ENCODE data around the gene QRFPR.

Gene QRFPR

DNA sequence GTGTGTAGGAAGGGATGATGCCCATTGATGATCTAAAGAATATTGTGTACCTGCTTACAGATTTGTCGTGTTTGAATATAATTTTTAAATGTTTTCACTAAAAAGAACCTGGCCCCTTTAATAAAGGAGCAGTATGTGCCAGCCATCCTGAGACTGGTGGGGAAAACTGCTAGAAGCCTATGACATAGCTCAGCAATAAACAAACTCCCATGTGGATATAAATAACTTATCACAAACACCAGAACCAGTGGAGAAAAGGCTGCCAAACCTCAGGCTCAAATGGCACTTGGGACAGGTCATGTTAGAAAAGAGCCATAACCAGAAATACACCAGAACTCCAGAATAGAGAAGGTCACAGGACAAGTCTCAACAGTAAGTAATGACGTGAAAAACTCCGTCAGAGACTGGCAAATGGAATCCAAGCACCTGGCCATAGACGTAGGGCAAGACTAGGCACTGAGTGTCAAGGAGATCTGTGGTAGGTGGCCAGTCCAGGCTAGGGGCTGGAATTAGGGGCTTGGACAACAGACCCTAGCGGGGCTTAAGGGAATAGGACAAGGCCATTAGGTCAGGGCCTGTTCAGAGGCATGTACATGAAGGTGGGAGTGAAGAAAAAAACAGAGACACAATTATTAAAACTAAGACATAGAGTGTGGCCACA is 11.7 kb upstream of the QRFPR start:
- H3K14ac ChIP-seq (ENCODE audit: low read length): no peak overlapping the region
- H3K79me1 ChIP-seq (ENCODE audit: low read depth, low read length): no peaks in the 10 kb centered on the region
- H3K23ac ChIP-seq (ENCODE audit: low read depth, low read length, poor library complexity): no peak overlapping the region
- H3K9me3 ChIP-seq (replicated peaks in 1 of 2; ENCODE audit: control insufficient read depth in 2 of 2, insufficient read depth in 1 of 2, low read depth in 1 of 2, low read length in 2 of 2): no peaks in the 10 kb centered on the region
- no peak overlapping the region for H2AK5ac ChIP-seq (ENCODE audit: low read depth, low read length)
- H3K9ac ChIP-seq (ENCODE audit: low read depth, low read length, poor library complexity): no peak overlapping the region
- peak overlapping the region; percentile 53 for H2BK5ac ChIP-seq (ENCODE audit: low read length)
- no CpG with 5 or more reads among the region's 5 CpGs for WGBS, 2 donors (ENCODE audit: extremely low coverage in 2 of 2, insufficient read length in 2 of 2, insufficient replicate concordance in 1 of 2)
- no peaks in the 10 kb centered on the region for H3K36me3 ChIP-seq (replicated peaks in 1 of 2; ENCODE audit: control insufficient read depth in 2 of 2, insufficient read depth in 2 of 2, low read length in 2 of 2)
- H3K27ac ChIP-seq (replicated peaks; ENCODE audit: low read length): no peak overlapping the region
- H3K4me1 ChIP-seq (ENCODE audit: control insufficient read depth in 2 of 2, insufficient read depth in 1 of 2, low read depth in 1 of 2, low read length in 2 of 2): no peaks in the 10 kb centered on the region
- H2BK120ac ChIP-seq (ENCODE audit: low read depth, low read length): no peak overlapping the region
- H3K4ac ChIP-seq (ENCODE audit: low read length): no peak overlapping the region
- no peak overlapping the region for H3K18ac ChIP-seq (ENCODE audit: low read length)
- no peak overlapping the region for H3K4me2 ChIP-seq (ENCODE audit: insufficient read depth, low read length, poor library complexity, severe bottlenecking)
- no peak overlapping the region for H4K8ac ChIP-seq (ENCODE audit: low read depth, low read length)
- no peak overlapping the region for H4K91ac ChIP-seq (ENCODE audit: low read depth, low read length, poor library complexity)
- no peak overlapping the region for H2BK15ac ChIP-seq (ENCODE audit: low read length)
- DNase-seq (ENCODE audit: low spot score): no peak
- H3K4me3 ChIP-seq (ENCODE audit: low read length in 2 of 2): no peak overlapping the region
- no peak overlapping the region for H2BK12ac ChIP-seq (ENCODE audit: low read length)
- H2AFZ ChIP-seq (ENCODE audit: low read length): no peak overlapping the region
- H3K27me3 ChIP-seq (ENCODE audit: control insufficient read depth in 3 of 3, insufficient read depth in 3 of 3, low read depth in 1 of 3, low read length in 3 of 3): no peaks in the 10 kb centered on the region

DNA sequence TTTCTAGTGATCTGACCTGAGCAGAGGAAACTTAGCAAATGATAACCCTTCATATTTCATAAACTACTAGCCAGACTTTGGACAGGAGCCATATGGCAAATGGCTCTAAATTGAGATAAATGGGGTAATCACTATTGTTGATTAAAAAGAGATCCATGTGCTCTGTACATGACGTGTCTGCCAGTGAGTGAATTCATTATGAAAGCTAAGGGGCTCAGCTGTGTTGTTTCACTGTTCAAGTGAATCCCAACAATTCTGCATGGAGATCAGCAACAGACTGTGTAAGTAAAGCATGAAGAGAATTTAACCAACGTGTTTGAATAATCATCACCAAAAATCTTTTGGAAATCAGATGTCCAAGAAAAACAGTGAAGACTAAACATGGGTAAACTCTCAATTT is 9.5 kb upstream of the QRFPR start:
- Histone ChIP-seq H4K91ac (ENCODE audit: low read depth, low read length, poor library complexity) (no peak overlapping the region), H2AFZ (ENCODE audit: low read length) (no peak overlapping the region), H2BK15ac (ENCODE audit: low read length) (no peak overlapping the region), H3K18ac (ENCODE audit: low read length) (no peak overlapping the region), H3K4me3 (ENCODE audit: low read length in 2 of 2) (no peak overlapping the region), H2BK120ac (ENCODE audit: low read depth, low read length) (no peak overlapping the region), H3K4ac (ENCODE audit: low read length) (no peak overlapping the region), H3K9me3 (replicated peaks in 1 of 2; ENCODE audit: control insufficient read depth in 2 of 2, insufficient read depth in 1 of 2, low read depth in 1 of 2, low read length in 2 of 2) (no peaks in the 10 kb centered on the region), H3K27me3 (ENCODE audit: control insufficient read depth in 3 of 3, insufficient read depth in 3 of 3, low read depth in 1 of 3, low read length in 3 of 3) (peaks cover 0 to 4% (median 0%) of the 10 kb centered on the region in 3 experiments), H3K23ac (ENCODE audit: low read depth, low read length, poor library complexity) (no peak overlapping the region), H3K4me1 (ENCODE audit: control insufficient read depth in 2 of 2, insufficient read depth in 1 of 2, low read depth in 1 of 2, low read length in 2 of 2) (no peaks in the 10 kb centered on the region), H3K14ac (ENCODE audit: low read length) (no peak overlapping the region), H2AK5ac (ENCODE audit: low read depth, low read length) (no peak overlapping the region), H3K27ac (replicated peaks; ENCODE audit: low read length) (no peak overlapping the region), H2BK12ac (ENCODE audit: low read length) (no peak overlapping the region), H3K36me3 (replicated peaks in 1 of 2; ENCODE audit: control insufficient read depth in 2 of 2, insufficient read depth in 2 of 2, low read length in 2 of 2) (no peaks in the 10 kb centered on the region), H4K8ac (ENCODE audit: low read depth, low read length) (no peak overlapping the region), H2BK5ac (ENCODE audit: low read length) (no peak overlapping the region), H3K9ac (ENCODE audit: low read depth, low read length, poor library complexity) (no peak overlapping the region), H3K4me2 (ENCODE audit: insufficient read depth, low read length, poor library complexity, severe bottlenecking) (no peak overlapping the region), H3K79me1 (ENCODE audit: low read depth, low read length) (no peaks in the 10 kb centered on the region)
- DNase-seq (ENCODE audit: low spot score): no peak
- WGBS, 2 donors (ENCODE audit: extremely low coverage in 2 of 2, insufficient read length in 2 of 2, insufficient replicate concordance in 1 of 2): no CpG with 5 or more reads among the region's 2 CpGs

DNA sequence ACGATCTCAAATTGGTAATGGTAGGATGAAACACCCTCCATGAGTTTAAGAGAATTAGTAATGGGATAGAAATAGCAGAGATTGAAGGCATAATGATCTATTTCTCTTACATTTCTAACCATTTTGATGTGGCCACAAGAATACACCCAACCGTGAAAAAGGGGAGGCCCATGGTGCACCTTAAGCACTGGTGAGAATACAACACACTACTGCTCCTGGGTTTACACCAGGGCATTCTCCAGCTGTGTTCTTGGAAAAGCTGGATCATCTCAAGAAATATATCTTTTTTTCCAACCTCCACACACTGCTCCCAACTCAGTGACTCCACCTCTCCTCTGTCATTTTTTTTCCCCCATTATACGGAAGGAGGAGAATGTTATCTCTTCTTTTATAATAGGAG is 1.5 kb downstream of the QRFPR start:
- no peak overlapping the region for H2BK12ac ChIP-seq (ENCODE audit: low read length)
- no peak overlapping the region for H3K18ac ChIP-seq (ENCODE audit: low read length)
- no peak overlapping the region for H3K27ac ChIP-seq (replicated peaks; ENCODE audit: low read length)
- H3K27me3 ChIP-seq (ENCODE audit: control insufficient read depth in 3 of 3, insufficient read depth in 3 of 3, low read depth in 1 of 3, low read length in 3 of 3): peaks cover 9 to 59% (median 19%) of the 10 kb centered on the region in 3 experiments
- no peak overlapping the region for H3K9ac ChIP-seq (ENCODE audit: low read depth, low read length, poor library complexity)
- no peak overlapping the region for H3K4ac ChIP-seq (ENCODE audit: low read length)
- no peak overlapping the region for H3K4me2 ChIP-seq (ENCODE audit: insufficient read depth, low read length, poor library complexity, severe bottlenecking)
- H3K36me3 ChIP-seq (replicated peaks in 1 of 2; ENCODE audit: control insufficient read depth in 2 of 2, insufficient read depth in 2 of 2, low read length in 2 of 2): no peaks in the 10 kb centered on the region
- no peak overlapping the region for H2BK5ac ChIP-seq (ENCODE audit: low read length)
- no peak overlapping the region for H4K8ac ChIP-seq (ENCODE audit: low read depth, low read length)
- H3K9me3 ChIP-seq (replicated peaks in 1 of 2; ENCODE audit: control insufficient read depth in 2 of 2, insufficient read depth in 1 of 2, low read depth in 1 of 2, low read length in 2 of 2): no peaks in the 10 kb centered on the region
- WGBS, 2 donors (ENCODE audit: extremely low coverage in 2 of 2, insufficient read length in 2 of 2, insufficient replicate concordance in 1 of 2): no CpG with 5 or more reads among the region's 3 CpGs
- H2AK5ac ChIP-seq (ENCODE audit: low read depth, low read length): no peak overlapping the region
- H3K23ac ChIP-seq (ENCODE audit: low read depth, low read length, poor library complexity): no peak overlapping the region
- H3K4me1 ChIP-seq (ENCODE audit: control insufficient read depth in 2 of 2, insufficient read depth in 1 of 2, low read depth in 1 of 2, low read length in 2 of 2): peaks cover 0 to 2% of the 10 kb centered on the region in 2 donors
- no peak overlapping the region for H3K4me3 ChIP-seq (ENCODE audit: low read length in 2 of 2)
- no peak overlapping the region for H2BK120ac ChIP-seq (ENCODE audit: low read depth, low read length)
- H4K91ac ChIP-seq (ENCODE audit: low read depth, low read length, poor library complexity): no peak overlapping the region
- H2BK15ac ChIP-seq (ENCODE audit: low read length): no peak overlapping the region
- no peak overlapping the region for H3K14ac ChIP-seq (ENCODE audit: low read length)
- H3K79me1 ChIP-seq (ENCODE audit: low read depth, low read length): no peaks in the 10 kb centered on the region
- no peak for DNase-seq (ENCODE audit: low spot score)
- no peak overlapping the region for H2AFZ ChIP-seq (ENCODE audit: low read length)

DNA sequence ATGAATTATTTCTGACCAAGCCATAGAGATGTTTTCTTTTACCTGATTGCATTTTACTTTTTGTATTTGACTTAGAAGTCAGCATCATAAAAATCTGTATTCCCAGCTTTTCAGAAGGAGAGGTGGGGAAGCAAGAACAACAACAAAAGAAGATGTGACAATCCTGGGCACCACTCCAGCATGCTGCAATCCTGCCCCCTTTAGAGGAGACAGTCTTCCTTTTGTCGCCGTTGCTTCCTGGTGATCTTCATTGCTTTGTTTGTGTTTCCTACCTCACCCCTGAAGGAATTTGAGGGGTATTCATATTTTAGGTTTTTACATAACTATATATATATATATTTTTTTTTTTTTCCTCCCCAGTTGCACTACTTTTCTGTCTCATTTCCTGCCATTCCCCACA is 3.7 kb downstream of the QRFPR start:
- H3K4ac ChIP-seq (ENCODE audit: low read length): no peak overlapping the region
- no peak overlapping the region for H2AFZ ChIP-seq (ENCODE audit: low read length)
- H3K4me1 ChIP-seq (ENCODE audit: control insufficient read depth in 2 of 2, insufficient read depth in 1 of 2, low read depth in 1 of 2, low read length in 2 of 2): peaks cover 0 to 2% of the 10 kb centered on the region in 2 donors
- no peak overlapping the region for H2BK120ac ChIP-seq (ENCODE audit: low read depth, low read length)
- no peak for DNase-seq (ENCODE audit: low spot score)
- no peak overlapping the region for H4K8ac ChIP-seq (ENCODE audit: low read depth, low read length)
- no peaks in the 10 kb centered on the region for H3K79me1 ChIP-seq (ENCODE audit: low read depth, low read length)
- H3K36me3 ChIP-seq (replicated peaks in 1 of 2; ENCODE audit: control insufficient read depth in 2 of 2, insufficient read depth in 2 of 2, low read length in 2 of 2): no peaks in the 10 kb centered on the region
- H3K18ac ChIP-seq (ENCODE audit: low read length): no peak overlapping the region
- H2BK5ac ChIP-seq (ENCODE audit: low read length): no peak overlapping the region
- no peak overlapping the region for H3K4me3 ChIP-seq (ENCODE audit: low read length in 2 of 2)
- peaks cover 9 to 45% (median 19%) of the 10 kb centered on the region in 3 experiments for H3K27me3 ChIP-seq (ENCODE audit: control insufficient read depth in 3 of 3, insufficient read depth in 3 of 3, low read depth in 1 of 3, low read length in 3 of 3)
- no peak overlapping the region for H2BK12ac ChIP-seq (ENCODE audit: low read length)
- H4K91ac ChIP-seq (ENCODE audit: low read depth, low read length, poor library complexity): no peak overlapping the region
- H2AK5ac ChIP-seq (ENCODE audit: low read depth, low read length): no peak overlapping the region
- no peak overlapping the region for H2BK15ac ChIP-seq (ENCODE audit: low read length)
- no peak overlapping the region for H3K23ac ChIP-seq (ENCODE audit: low read depth, low read length, poor library complexity)
- H3K9me3 ChIP-seq (replicated peaks in 1 of 2; ENCODE audit: control insufficient read depth in 2 of 2, insufficient read depth in 1 of 2, low read depth in 1 of 2, low read length in 2 of 2): no peaks in the 10 kb centered on the region
- no peak overlapping the region for H3K9ac ChIP-seq (ENCODE audit: low read depth, low read length, poor library complexity)
- H3K27ac ChIP-seq (replicated peaks; ENCODE audit: low read length): no peak overlapping the region
- whole genome bisulfite sequencing, 2 donors (ENCODE audit: extremely low coverage in 2 of 2, insufficient read length in 2 of 2, insufficient replicate concordance in 1 of 2): no CpG with 5 or more reads among the region's 2 CpGs
- no peak overlapping the region for H3K14ac ChIP-seq (ENCODE audit: low read length)
- H3K4me2 ChIP-seq (ENCODE audit: insufficient read depth, low read length, poor library complexity, severe bottlenecking): no peak overlapping the region

Measured in neuronal stem cell (in vitro differentiated cells).